Measurements from ENCODE around the gene ARL2BP.

GRCh38 chr16:57265850-57266530, 20.9 kb downstream of the ARL2BP start:
- TF ChIP-seq POLR2A (IDR thresholded peaks at IDR 0.05; ENCODE audit: low read length) = no peak
- TF ChIP-seq GATA1 (IDR thresholded peaks at IDR 0.05; ENCODE audit: low read depth, low read length) = no peak

Data from erythroblast (primary cell).